HepG2 (cell line): ENCODE data around the gene AGER. TPM values are rescaled to one million over a fixed set of nuclear protein-coding genes. Genes with fewer than 3 reads are reported as not detected.

Experiments used
- CBX1 ChIP-seq: IDR thresholded peaks from one replicate; pipeline ENCODE4 v1.6.1; 2016; ENCODE audit warnings: antibody characterized with exemption, low read depth
- FIP1L1 ChIP-seq: fragments of 200-400 bp; formaldehyde crosslinking; IDR thresholded peaks from 2 replicates; pipeline ENCODE4 v1.6.1; 2018; ENCODE audit warnings: low read depth, mild to moderate bottlenecking, low read length, moderate library complexity, borderline replicate concordance; ENCODE audit not compliant: insufficient read depth
- FOXJ3 ChIP-seq: sonication (generic); formaldehyde crosslinking; IDR thresholded peaks from 2 replicates; pipeline ENCODE4 v1.4.0; 2020; ENCODE audit warnings: missing genetic modification reagents, mild to moderate bottlenecking, borderline replicate concordance
- FOXM1 ChIP-seq: sonication (generic); formaldehyde crosslinking; IDR thresholded peaks from 2 replicates; pipeline ENCODE4 v1.5.0; 2020; ENCODE audit warnings: missing genetic modification reagents
- IRF2 ChIP-seq: IDR thresholded peaks from 2 replicates; pipeline ENCODE4 v1.6.1; 2018; ENCODE audit warnings: missing genetic modification reagents, missing compliant biosample characterization
- NCOA5 ChIP-seq: sonication (generic); formaldehyde crosslinking; IDR thresholded peaks from 2 replicates; pipeline ENCODE4 v1.4.0; 2020; ENCODE audit warnings: missing genetic modification reagents
- NKX3-1 ChIP-seq: sonication (generic); formaldehyde crosslinking; IDR thresholded peaks from 2 replicates; pipeline ENCODE4 v1.5.0; 2020; ENCODE audit warnings: missing genetic modification reagents
- POLR2A ChIP-seq, 2 experiments: IDR thresholded peaks; 2 replicates each; pipeline ENCODE4 v1.6.1; 2011; ENCODE audit warnings: low read depth in 2 of 2, low read length in 2 of 2, mild to moderate bottlenecking in 1 of 2, moderate library complexity in 1 of 2; ENCODE audit not compliant: insufficient read depth in 1 of 2
- REPIN1 ChIP-seq: sonication (generic); formaldehyde crosslinking; IDR thresholded peaks from 2 replicates; pipeline ENCODE4 v1.8.0; 2022; ENCODE audit warnings: missing genetic modification reagents, low read depth, mild to moderate bottlenecking, borderline replicate concordance
- SIX1 ChIP-seq: sonication (generic); formaldehyde crosslinking; IDR thresholded peaks from 2 replicates; pipeline ENCODE4 v1.4.0; 2020; ENCODE audit warnings: missing genetic modification reagents, borderline replicate concordance
- WIZ ChIP-seq: sonication (generic); formaldehyde crosslinking; IDR thresholded peaks from 2 replicates; pipeline ENCODE4 v1.5.1; 2020; ENCODE audit warnings: mild to moderate bottlenecking, missing genetic modification reagents
- ZNF317 ChIP-seq: sonication (generic); formaldehyde crosslinking; IDR thresholded peaks from 2 replicates; pipeline ENCODE4 v1.5.0; 2020; ENCODE audit warnings: mild to moderate bottlenecking, missing genetic modification reagents
- ZNF484 ChIP-seq: sonication (generic); formaldehyde crosslinking; IDR thresholded peaks from 2 replicates; pipeline ENCODE4 v1.5.1; 2020; ENCODE audit warnings: mild to moderate bottlenecking, low read depth, missing genetic modification reagents, borderline replicate concordance
- polyA plus RNA-seq, 8 experiments: library from polyadenylated mRNA; depleted of rRNA in 3 of 8; stranded (reverse) in 7 of 8; unstranded in 1 of 8; fragments of >200 nt; fragmentation: Illumina TruSeq in 4 of 8; extraction: Trizol in 4 of 8; gene quantifications; 2 replicates each; pipeline versions ENCODE4 v1.2.1 to v1.2.3, GENCODE V29; 2011 to 2016; ENCODE audit warnings: low read depth in 4 of 8, missing spikeins in 1 of 8, mixed read lengths in 1 of 8; ENCODE audit not compliant: insufficient read depth in 1 of 8
- total RNA-seq, 5 experiments: library from RNA; depleted of rRNA; stranded (reverse); fragments of >200 nt; fragmentation: Illumina TruSeq; extraction: Trizol; gene quantifications; 2 replicates each; pipeline ENCODE4 v1.2.3, GENCODE V29; 2016; ENCODE audit warnings: low read depth in 1 of 5
- TF ChIP-seq, protein P1 (sequence below): sonication (generic); formaldehyde crosslinking; IDR thresholded peaks from 2 replicates; pipeline ENCODE4 v1.5.0; 2020; ENCODE audit warnings: missing genetic modification reagents, mild to moderate bottlenecking, borderline replicate concordance
- TF ChIP-seq, protein P2 (sequence below): sonication (generic); formaldehyde crosslinking; IDR thresholded peaks from 2 replicates; pipeline ENCODE4 v1.4.0; 2020; ENCODE audit warnings: missing genetic modification reagents
- TF ChIP-seq, protein P3 (sequence below): sonication (generic); formaldehyde crosslinking; IDR thresholded peaks from 2 replicates; pipeline ENCODE4 v1.8.0; 2022; ENCODE audit warnings: mild to moderate bottlenecking, missing genetic modification reagents, moderate library complexity
- TF ChIP-seq, protein P4 (sequence below): sonication (generic); formaldehyde crosslinking; IDR thresholded peaks from 2 replicates; pipeline ENCODE4 v1.4.0; 2020; ENCODE audit warnings: missing genetic modification reagents, borderline replicate concordance
- TF ChIP-seq, protein P5 (sequence below): sonication (generic); formaldehyde crosslinking; IDR thresholded peaks from 2 replicates; pipeline ENCODE4 v1.5.0; 2020; ENCODE audit warnings: missing genetic modification reagents

Gene AGER
- total and polyA plus RNA-seq, 2 of the 13 experiments (the other 11 are each of a cell fraction or from before 2014, with no cell fraction given): 1.9 to 5.1 TPM

DNA sequence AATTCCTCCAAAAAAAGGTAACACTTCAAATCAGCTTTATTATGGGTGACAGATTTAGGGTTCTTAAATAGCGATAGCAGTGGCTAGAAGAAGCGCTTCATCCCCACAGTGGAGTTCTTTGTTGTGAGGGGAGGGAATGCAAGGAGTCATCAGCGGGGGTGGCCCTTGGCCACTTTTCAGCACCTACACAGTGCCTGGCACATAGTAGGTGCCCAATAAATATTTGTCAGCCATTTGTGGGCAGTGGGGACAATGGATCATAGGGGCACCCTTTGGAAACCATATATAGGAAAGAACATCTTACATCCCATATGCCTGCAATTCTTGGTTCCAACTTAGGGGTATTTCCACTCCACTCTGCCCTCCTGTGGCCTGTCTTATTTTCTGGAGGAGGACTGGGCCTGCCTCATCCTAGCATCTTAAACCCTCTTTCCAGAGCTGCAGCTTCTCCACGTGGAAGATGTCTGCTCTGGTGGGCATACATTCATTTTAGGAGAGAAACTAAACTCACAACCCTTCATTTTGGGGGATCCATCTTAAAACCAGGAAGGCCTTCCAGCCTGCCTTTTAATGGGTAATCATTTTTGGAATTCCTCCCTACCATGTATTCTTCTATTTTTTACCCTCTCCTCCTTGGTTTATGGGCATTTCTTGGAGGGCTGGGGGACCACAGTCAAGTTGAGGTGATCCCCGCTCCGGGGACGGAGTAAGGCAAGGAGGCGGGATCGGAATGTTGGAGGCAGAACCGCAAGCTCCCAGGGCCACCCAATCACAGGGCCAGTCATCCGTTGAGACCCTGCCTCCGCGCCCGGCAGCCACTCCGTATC lies 11.0 kb upstream of the AGER start (continued):
- TF ChIP-seq, protein P1, sequence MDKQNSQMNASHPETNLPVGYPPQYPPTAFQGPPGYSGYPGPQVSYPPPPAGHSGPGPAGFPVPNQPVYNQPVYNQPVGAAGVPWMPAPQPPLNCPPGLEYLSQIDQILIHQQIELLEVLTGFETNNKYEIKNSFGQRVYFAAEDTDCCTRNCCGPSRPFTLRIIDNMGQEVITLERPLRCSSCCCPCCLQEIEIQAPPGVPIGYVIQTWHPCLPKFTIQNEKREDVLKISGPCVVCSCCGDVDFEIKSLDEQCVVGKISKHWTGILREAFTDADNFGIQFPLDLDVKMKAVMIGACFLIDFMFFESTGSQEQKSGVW (CRISPR knock-in tag): no peak
- TF ChIP-seq, protein P2, sequence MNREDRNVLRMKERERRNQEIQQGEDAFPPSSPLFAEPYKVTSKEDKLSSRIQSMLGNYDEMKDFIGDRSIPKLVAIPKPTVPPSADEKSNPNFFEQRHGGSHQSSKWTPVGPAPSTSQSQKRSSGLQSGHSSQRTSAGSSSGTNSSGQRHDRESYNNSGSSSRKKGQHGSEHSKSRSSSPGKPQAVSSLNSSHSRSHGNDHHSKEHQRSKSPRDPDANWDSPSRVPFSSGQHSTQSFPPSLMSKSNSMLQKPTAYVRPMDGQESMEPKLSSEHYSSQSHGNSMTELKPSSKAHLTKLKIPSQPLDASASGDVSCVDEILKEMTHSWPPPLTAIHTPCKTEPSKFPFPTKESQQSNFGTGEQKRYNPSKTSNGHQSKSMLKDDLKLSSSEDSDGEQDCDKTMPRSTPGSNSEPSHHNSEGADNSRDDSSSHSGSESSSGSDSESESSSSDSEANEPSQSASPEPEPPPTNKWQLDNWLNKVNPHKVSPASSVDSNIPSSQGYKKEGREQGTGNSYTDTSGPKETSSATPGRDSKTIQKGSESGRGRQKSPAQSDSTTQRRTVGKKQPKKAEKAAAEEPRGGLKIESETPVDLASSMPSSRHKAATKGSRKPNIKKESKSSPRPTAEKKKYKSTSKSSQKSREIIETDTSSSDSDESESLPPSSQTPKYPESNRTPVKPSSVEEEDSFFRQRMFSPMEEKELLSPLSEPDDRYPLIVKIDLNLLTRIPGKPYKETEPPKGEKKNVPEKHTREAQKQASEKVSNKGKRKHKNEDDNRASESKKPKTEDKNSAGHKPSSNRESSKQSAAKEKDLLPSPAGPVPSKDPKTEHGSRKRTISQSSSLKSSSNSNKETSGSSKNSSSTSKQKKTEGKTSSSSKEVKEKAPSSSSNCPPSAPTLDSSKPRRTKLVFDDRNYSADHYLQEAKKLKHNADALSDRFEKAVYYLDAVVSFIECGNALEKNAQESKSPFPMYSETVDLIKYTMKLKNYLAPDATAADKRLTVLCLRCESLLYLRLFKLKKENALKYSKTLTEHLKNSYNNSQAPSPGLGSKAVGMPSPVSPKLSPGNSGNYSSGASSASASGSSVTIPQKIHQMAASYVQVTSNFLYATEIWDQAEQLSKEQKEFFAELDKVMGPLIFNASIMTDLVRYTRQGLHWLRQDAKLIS: no peak
- no peak for TF ChIP-seq WIZ (CRISPR knock-in tag)
- no peak for TF ChIP-seq FOXM1 (CRISPR knock-in tag)
- TF ChIP-seq, protein P3, sequence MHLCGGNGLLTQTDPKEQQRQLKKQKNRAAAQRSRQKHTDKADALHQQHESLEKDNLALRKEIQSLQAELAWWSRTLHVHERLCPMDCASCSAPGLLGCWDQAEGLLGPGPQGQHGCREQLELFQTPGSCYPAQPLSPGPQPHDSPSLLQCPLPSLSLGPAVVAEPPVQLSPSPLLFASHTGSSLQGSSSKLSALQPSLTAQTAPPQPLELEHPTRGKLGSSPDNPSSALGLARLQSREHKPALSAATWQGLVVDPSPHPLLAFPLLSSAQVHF (CRISPR knock-in tag): no peak
- no peak for TF ChIP-seq NKX3-1 (CRISPR knock-in tag)
- TF ChIP-seq, protein P4, sequence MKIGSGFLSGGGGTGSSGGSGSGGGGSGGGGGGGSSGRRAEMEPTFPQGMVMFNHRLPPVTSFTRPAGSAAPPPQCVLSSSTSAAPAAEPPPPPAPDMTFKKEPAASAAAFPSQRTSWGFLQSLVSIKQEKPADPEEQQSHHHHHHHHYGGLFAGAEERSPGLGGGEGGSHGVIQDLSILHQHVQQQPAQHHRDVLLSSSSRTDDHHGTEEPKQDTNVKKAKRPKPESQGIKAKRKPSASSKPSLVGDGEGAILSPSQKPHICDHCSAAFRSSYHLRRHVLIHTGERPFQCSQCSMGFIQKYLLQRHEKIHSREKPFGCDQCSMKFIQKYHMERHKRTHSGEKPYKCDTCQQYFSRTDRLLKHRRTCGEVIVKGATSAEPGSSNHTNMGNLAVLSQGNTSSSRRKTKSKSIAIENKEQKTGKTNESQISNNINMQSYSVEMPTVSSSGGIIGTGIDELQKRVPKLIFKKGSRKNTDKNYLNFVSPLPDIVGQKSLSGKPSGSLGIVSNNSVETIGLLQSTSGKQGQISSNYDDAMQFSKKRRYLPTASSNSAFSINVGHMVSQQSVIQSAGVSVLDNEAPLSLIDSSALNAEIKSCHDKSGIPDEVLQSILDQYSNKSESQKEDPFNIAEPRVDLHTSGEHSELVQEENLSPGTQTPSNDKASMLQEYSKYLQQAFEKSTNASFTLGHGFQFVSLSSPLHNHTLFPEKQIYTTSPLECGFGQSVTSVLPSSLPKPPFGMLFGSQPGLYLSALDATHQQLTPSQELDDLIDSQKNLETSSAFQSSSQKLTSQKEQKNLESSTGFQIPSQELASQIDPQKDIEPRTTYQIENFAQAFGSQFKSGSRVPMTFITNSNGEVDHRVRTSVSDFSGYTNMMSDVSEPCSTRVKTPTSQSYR (CRISPR knock-in tag): no peak
- no peak for TF ChIP-seq REPIN1 (CRISPR knock-in tag)
- TF ChIP-seq, protein P5, sequence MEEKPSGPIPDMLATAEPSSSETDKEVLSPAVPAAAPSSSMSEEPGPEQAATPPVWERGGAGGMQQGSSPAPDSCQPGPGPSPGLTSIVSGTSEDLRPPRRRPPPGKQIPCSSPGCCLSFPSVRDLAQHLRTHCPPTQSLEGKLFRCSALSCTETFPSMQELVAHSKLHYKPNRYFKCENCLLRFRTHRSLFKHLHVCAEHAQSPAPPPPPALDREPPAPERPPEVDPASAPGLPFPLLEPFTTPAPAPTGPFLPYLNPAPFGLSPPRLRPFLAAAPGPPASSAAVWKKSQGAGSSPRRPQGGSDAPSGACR (CRISPR knock-in tag): no peak
- 0 out of 2 replicates have a peak, but pooled peaks have one; percentile 12 for TF ChIP-seq SIX1 (CRISPR knock-in tag)
- TF ChIP-seq FIP1L1: no peak; the same call in 1 of the 2 replicates
- no peak for TF ChIP-seq POLR2A (IDR thresholded peaks at IDR 0.05; ENCODE audit: insufficient read depth in 1 of 2, low read depth in 2 of 2, low read length in 2 of 2)
- TF ChIP-seq ZNF317 (CRISPR knock-in tag): no peak
- TF ChIP-seq IRF2 (CRISPR knock-in tag): 0 out of 2 replicates have a peak, but pooled peaks have one; percentile 7
- no peak for TF ChIP-seq CBX1
- no peak for TF ChIP-seq ZNF484 (CRISPR knock-in tag)
- TF ChIP-seq NCOA5 (CRISPR knock-in tag): no peak
- no peak for TF ChIP-seq FOXJ3 (CRISPR knock-in tag)
